MCF 10A (cell line): ENCODE measurements around the gene FGF8. TPM values are rescaled to one million over a fixed set of nuclear protein-coding genes. Genes with fewer than 3 reads are reported as not detected.

Source experiments
- BruUV-seq: library from RNA; stranded (reverse); fragments of 400-500 nt; replicated peaks from 2 replicates; lab custom pipeline; 2021; lab: Mats Ljungman, UMichigan
- CTCF ChIA-PET: fragments of 300-600 bp; sonication (Branson Sonifier 250); formaldehyde crosslinking; extraction: SDS; loops from one replicate; lab custom pipeline; 2021; ENCODE audit warnings: antibody characterized with exemption, inconsistent platforms; lab: Yijun Ruan, JAX
- POLR2A ChIA-PET: fragments of 300-600, 350-650 bp; sonication (Branson Sonifier 250); formaldehyde crosslinking; extraction: SDS; loops from one replicate; lab custom pipeline; 2020; ENCODE audit warnings: antibody characterized with exemption, inconsistent platforms; lab: Yijun Ruan, JAX
- DNase-seq: peaks from one replicate; pipeline ENCODE4 v3.0.0-alpha.2; 2018; ENCODE audit not compliant: unreplicated experiment
- H3K27ac Mint-ChIP-seq: one replicate; pipeline ENCODE4 v1.8.0; 2022; ENCODE audit warnings: mild to moderate bottlenecking, low read depth, mixed read lengths; ENCODE audit not compliant: unreplicated experiment
- H3K27me3 Mint-ChIP-seq: one replicate; pipeline ENCODE4 v1.8.0; 2022; ENCODE audit warnings: mixed read lengths; ENCODE audit not compliant: insufficient read depth, unreplicated experiment
- H3K36me3 Mint-ChIP-seq: one replicate; pipeline ENCODE4 v1.8.0; 2022; ENCODE audit warnings: mild to moderate bottlenecking, moderate library complexity, mixed read lengths; ENCODE audit not compliant: insufficient read depth, unreplicated experiment
- H3K4me1 Mint-ChIP-seq: one replicate; pipeline ENCODE4 v1.8.0; 2022; ENCODE audit warnings: mixed read lengths; ENCODE audit not compliant: insufficient read depth, unreplicated experiment
- H3K4me3 Mint-ChIP-seq: one replicate; pipeline ENCODE4 v1.8.0; 2022; ENCODE audit warnings: mild to moderate bottlenecking, moderate library complexity, mixed read lengths; ENCODE audit not compliant: unreplicated experiment
- H3K9me3 Mint-ChIP-seq: one replicate; pipeline ENCODE4 v1.8.0; 2022; ENCODE audit warnings: mixed read lengths; ENCODE audit not compliant: unreplicated experiment
- CTCF ChIP-seq: fragments of 200-600 bp; IDR thresholded peaks from one replicate; pipeline ENCODE4 v1.8.0; 2022; ENCODE audit warnings: antibody characterized with exemption, mild to moderate bottlenecking; ENCODE audit not compliant: unreplicated experiment
- intact Hi-C: fragments of 100-400 bp; cut with micrococcal nuclease; formaldehyde crosslinking; loops from 2 replicates; pipeline ENCODE4 v1.14.1; 2022
- total RNA-seq: library from RNA; stranded (reverse); gene quantifications from 2 replicates; pipeline ENCODE4 v1.2.3, GENCODE V29; 2022

Gene FGF8
- total RNA-seq, 1 experiment from 2014 or later = not detected

DNA sequence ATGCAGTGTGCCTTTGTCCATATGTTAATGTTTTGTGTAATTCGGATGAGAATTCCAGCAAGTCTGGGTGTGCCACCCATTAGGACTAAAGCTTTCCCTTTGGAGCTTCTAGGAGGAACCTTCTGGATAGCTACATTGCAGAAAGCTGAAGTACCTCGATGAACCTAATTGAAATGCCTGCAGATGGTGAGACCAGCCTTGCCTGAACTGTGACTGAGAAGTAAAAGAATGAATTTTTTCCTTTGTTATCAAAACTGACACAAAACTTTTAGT is 49.9 kb downstream of the FGF8 start:
- POLR2A ChIA-PET = no interaction called here
- intact Hi-C loops = no loop called here
- CTCF ChIA-PET = interaction anchor here (0.6 to 0.7 kb wide), 2 partner anchors 55 to 327 kb away, joined by 3 read pairs; no protein-coding TSS in a partner anchor
- peaks cover 5% of the 10 kb centered on the region for H3K36me3 Mint-ChIP-seq
- no peaks in the 10 kb centered on the region for H3K27me3 Mint-ChIP-seq
- no peak overlapping the region for H3K4me3 Mint-ChIP-seq
- BruUV-seq = no TSS peak
- no peaks in the 10 kb centered on the region for H3K4me1 Mint-ChIP-seq
- DNase-seq = no peak
- TF ChIP-seq CTCF = no peak
- no peaks in the 10 kb centered on the region for H3K9me3 Mint-ChIP-seq
- H3K27ac Mint-ChIP-seq = no peak overlapping the region

- H3K4me3 Mint-ChIP-seq = no peak overlapping the region
- ChIA-PET CTCF (interaction anchor here (0.6 to 0.7 kb wide), 2 partner anchors 56 to 328 kb away, joined by 3 read pairs; no protein-coding TSS in a partner anchor), POLR2A (no interaction called here)
- DNase-seq = no peak
- BruUV-seq = no TSS peak
- peaks cover 5% of the 10 kb centered on the region for H3K36me3 Mint-ChIP-seq
- intact Hi-C loops = no loop called here
- no peaks in the 10 kb centered on the region for H3K4me1 Mint-ChIP-seq
- no peaks in the 10 kb centered on the region for H3K9me3 Mint-ChIP-seq
- H3K27ac Mint-ChIP-seq = no peak overlapping the region
- TF ChIP-seq CTCF = no peak
- no peaks in the 10 kb centered on the region for H3K27me3 Mint-ChIP-seq
These were observed 50.4 kb downstream of the FGF8 start for GRCh38 chr10:101725296-101726114.

DNA sequence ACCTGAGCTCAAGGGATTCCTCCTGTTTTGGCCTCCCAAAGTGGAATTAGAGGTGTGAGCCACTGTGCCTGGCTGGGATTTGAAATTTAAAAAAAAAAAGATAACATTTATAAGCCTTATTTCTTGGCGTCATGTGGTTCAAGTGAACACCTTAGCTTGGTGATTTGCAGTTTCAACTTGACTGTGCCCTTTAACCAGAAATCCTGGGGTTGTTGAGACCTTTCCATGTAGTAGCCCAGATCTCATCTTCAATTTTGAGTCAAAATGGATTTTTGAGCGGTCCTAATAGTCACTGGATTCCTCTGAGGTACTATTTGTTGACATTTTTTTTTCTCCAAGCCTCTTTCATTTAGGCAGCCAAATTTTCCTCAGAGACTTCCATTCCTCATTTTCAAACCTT is 51.5 kb downstream of the FGF8 start:
- Mint-ChIP-seq H3K4me1 (no peaks in the 10 kb centered on the region), H3K27ac (no peak overlapping the region)
- intact Hi-C loops = no loop called here

DNA sequence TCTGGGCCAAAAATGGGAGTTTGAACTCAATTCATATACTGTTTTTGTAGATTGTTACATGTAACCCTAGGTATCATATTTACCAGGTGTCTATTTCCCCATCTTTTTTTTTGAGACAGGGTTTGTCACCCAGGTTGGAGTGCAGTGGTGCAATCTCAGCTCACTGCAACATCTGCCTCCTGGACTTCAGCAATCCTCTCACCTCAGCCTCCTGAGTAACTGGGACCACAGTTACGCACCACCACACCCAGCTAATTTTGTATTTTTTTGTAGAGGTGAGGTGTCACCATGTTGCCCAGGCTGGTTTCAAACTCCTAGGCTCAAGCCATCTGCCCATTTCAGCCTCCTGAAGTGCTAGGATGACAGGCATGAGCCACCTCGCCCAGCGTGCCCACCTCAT is 52.7 kb downstream of the FGF8 start:
- no peak for TF ChIP-seq CTCF

More for the DNA sequence above, 51.5 kb downstream of the FGF8 start:
- POLR2A ChIA-PET = interaction anchor here (0.7 kb wide), 1 partner anchor 137 kb away, joined by 3 read pairs; the partner anchor contains the start of genes DPCD and POLL
- peaks cover 5% of the 10 kb centered on the region for H3K36me3 Mint-ChIP-seq
- TF ChIP-seq CTCF = no peak
- CTCF ChIA-PET = no interaction called here
- no TSS peak for BruUV-seq
- H3K9me3 Mint-ChIP-seq = no peaks in the 10 kb centered on the region
- no peak overlapping the region for H3K4me3 Mint-ChIP-seq
- DNase-seq = no peak
- no peaks in the 10 kb centered on the region for H3K27me3 Mint-ChIP-seq

More for the DNA sequence above, 52.7 kb downstream of the FGF8 start:
- Mint-ChIP-seq H3K36me3 (peaks cover 5% of the 10 kb centered on the region), H3K4me3 (no peak overlapping the region), H3K27ac (no peak overlapping the region), H3K4me1 (no peaks in the 10 kb centered on the region), H3K9me3 (no peaks in the 10 kb centered on the region), H3K27me3 (no peaks in the 10 kb centered on the region)
- POLR2A ChIA-PET = no interaction called here
- no peak for DNase-seq
- intact Hi-C loops = no loop called here
- no TSS peak for BruUV-seq
- CTCF ChIA-PET = no interaction called here
